GM23338 (cell line): Measurements from ENCODE around the gene DGCR8. TPM values are rescaled to one million over a fixed set of nuclear protein-coding genes. Genes with fewer than 3 reads are reported as not detected.

Source experiments
- ATAC-seq: fragments of 200-7000 bp; cut with Tn5 transposase; 3 replicates; pipeline ENCODE4 v1.9.1; 2020
- DNase-seq: peaks from one replicate; pipeline ENCODE4 v3.0.0-alpha.2; 2015; ENCODE audit warnings: low spot score
- H2AFZ ChIP-seq: fragments of 200-600 bp; sonication (generic); 2 replicates; pipeline ENCODE4 v1.8.0; 2016; ENCODE audit warnings: antibody characterized with exemption, mild to moderate bottlenecking, moderate library complexity
- H3F3A ChIP-seq: fragments of 200-600 bp; sonication (generic); replicated peaks from 2 replicates; pipeline ENCODE4 v1.8.0; 2017; ENCODE audit warnings: antibody characterized with exemption, mixed run types, low read depth
- H3K27ac ChIP-seq: fragments of 200-600 bp; sonication (generic); 2 replicates; pipeline ENCODE4 v1.6.1; 2016; ENCODE audit warnings: low read depth
- H3K27me3 ChIP-seq: fragments of 200-600 bp; sonication (generic); 2 replicates; pipeline ENCODE4 v1.8.0; 2016; ENCODE audit warnings: mild to moderate bottlenecking, mixed run types, moderate library complexity; ENCODE audit not compliant: insufficient read depth
- H3K36me3 ChIP-seq: fragments of 200-600 bp; sonication (generic); 2 replicates; pipeline ENCODE4 v1.8.0; 2016; ENCODE audit warnings: mild to moderate bottlenecking; ENCODE audit not compliant: insufficient read depth
- H3K4me1 ChIP-seq: fragments of 200-600 bp; sonication (generic); 2 replicates; pipeline ENCODE4 v1.8.0; 2016; ENCODE audit warnings: mild to moderate bottlenecking, moderate library complexity; ENCODE audit not compliant: insufficient read depth
- H3K4me2 ChIP-seq: fragments of 200-600 bp; sonication (generic); 2 replicates; pipeline ENCODE4 v1.7.1; 2017; ENCODE audit warnings: mixed run types
- H3K4me3 ChIP-seq: fragments of 200-600 bp; sonication (generic); 2 replicates; pipeline ENCODE4 v1.6.1; 2016; ENCODE audit warnings: mixed run types
- H3K79me2 ChIP-seq: fragments of 200-600 bp; sonication (generic); replicated peaks from 2 replicates; pipeline ENCODE4 v1.8.0; 2017; ENCODE audit warnings: mild to moderate bottlenecking; ENCODE audit not compliant: insufficient read depth
- H3K9me2 ChIP-seq: fragments of 200-600 bp; sonication (generic); 2 replicates; pipeline ENCODE4 v1.8.0; 2017; ENCODE audit not compliant: insufficient read depth
- H4K20me1 ChIP-seq: fragments of 200-600 bp; sonication (generic); replicated peaks from 2 replicates; pipeline ENCODE4 v1.8.0; 2017; ENCODE audit warnings: mild to moderate bottlenecking; ENCODE audit not compliant: insufficient read depth
- H3K27ac Mint-ChIP-seq: 2 replicates; pipeline ENCODE4 v1.8.0; 2020; ENCODE audit warnings: inconsistent platforms, mild to moderate bottlenecking, moderate library complexity, mixed read lengths
- H3K27me3 Mint-ChIP-seq: 3 replicates; pipeline ENCODE4 v1.8.0; 2022; ENCODE audit warnings: low read depth, mild to moderate bottlenecking, moderate library complexity, mixed read lengths, inconsistent platforms; ENCODE audit not compliant: insufficient read depth, poor library complexity
- H3K36me3 Mint-ChIP-seq: 3 replicates; pipeline ENCODE4 v1.8.0; 2021; ENCODE audit warnings: low read depth, mild to moderate bottlenecking, inconsistent platforms, moderate library complexity, mixed read lengths
- H3K4me1 Mint-ChIP-seq: 3 replicates; pipeline ENCODE4 v1.8.0; 2020; ENCODE audit warnings: mild to moderate bottlenecking, inconsistent platforms, mixed read lengths
- H3K4me3 Mint-ChIP-seq: 3 replicates; pipeline ENCODE4 v1.8.0; 2021; ENCODE audit warnings: moderate library complexity, mild to moderate bottlenecking, inconsistent platforms, mixed read lengths
- H3K9me3 Mint-ChIP-seq: 3 replicates; pipeline ENCODE4 v1.8.0; 2020; ENCODE audit warnings: moderate library complexity, mild to moderate bottlenecking, inconsistent platforms, mixed read lengths
- CREB1 ChIP-seq: fragments of 250-450 bp; sonication (Bioruptor Pico); IDR thresholded peaks from 2 replicates; pipeline ENCODE4 v1.5.0; 2020; ENCODE audit warnings: low read depth, mild to moderate bottlenecking, moderate library complexity
- EZH2 ChIP-seq: fragments of 200-600 bp; sonication (generic); IDR thresholded peaks from one replicate; pipeline ENCODE4 v1.8.0; 2017; ENCODE audit warnings: antibody characterized with exemption, mild to moderate bottlenecking, low read depth; ENCODE audit not compliant: unreplicated experiment
- EZH2phosphoT487 ChIP-seq: fragments of 200-600 bp; sonication (generic); IDR thresholded peaks from one replicate; pipeline ENCODE4 v1.8.1; 2018; ENCODE audit warnings: antibody characterized with exemption; ENCODE audit not compliant: unreplicated experiment
- JUNB ChIP-seq: IDR thresholded peaks from one replicate; pipeline ENCODE4 v1.6.1; 2016; ENCODE audit warnings: antibody characterized with exemption; ENCODE audit not compliant: unreplicated experiment
- NANOG ChIP-seq: IDR thresholded peaks from 2 replicates; pipeline ENCODE4 v1.6.1; 2016; ENCODE audit warnings: antibody characterized with exemption, borderline replicate concordance
- POLR2AphosphoS5 ChIP-seq: IDR thresholded peaks from 2 replicates; pipeline ENCODE4 v1.6.1; 2016; ENCODE audit warnings: antibody characterized with exemption, low read depth
- REST ChIP-seq: IDR thresholded peaks from one replicate; pipeline ENCODE4 v1.6.1; 2018; ENCODE audit warnings: antibody characterized with exemption; ENCODE audit not compliant: unreplicated experiment
- STAT1 ChIP-seq: IDR thresholded peaks from one replicate; pipeline ENCODE4 v1.6.1; 2016; ENCODE audit warnings: antibody characterized with exemption; ENCODE audit not compliant: unreplicated experiment
- ZNF114 ChIP-seq: fragments of 250-450 bp; sonication (Bioruptor Pico); IDR thresholded peaks from 2 replicates; pipeline ENCODE4 v1.5.0; 2020; ENCODE audit warnings: mild to moderate bottlenecking, moderate library complexity
- ZNF331 ChIP-seq: fragments of 250-450 bp; sonication (Bioruptor Pico); IDR thresholded peaks from 2 replicates; pipeline ENCODE4 v1.5.0; 2020; ENCODE audit warnings: low read depth, mild to moderate bottlenecking, moderate library complexity
- polyA plus RNA-seq: library from polyadenylated mRNA; unstranded; fragments of >200 nt; fragmentation: Nextera tagmentation; extraction: Ambion mirVana; gene quantifications from 2 replicates; pipeline ENCODE4 v1.2.1, GENCODE V29; 2016
- total RNA-seq: library from RNA; depleted of rRNA; stranded (reverse); fragments of >200 nt; shearing (Covaris generic); gene quantifications from 2 replicates; pipeline ENCODE4 v1.2.3, GENCODE V29; 2014
- TF ChIP-seq, protein P1 (sequence below): IDR thresholded peaks from 2 replicates; pipeline ENCODE4 v1.6.1; 2016; ENCODE audit warnings: antibody characterized with exemption
- TF ChIP-seq, protein P2 (sequence below), 2 experiments: fragments of 200-600 bp in 1 of 2; sonication (generic) in 1 of 2; conservative IDR thresholded peaks; 2 replicates each; pipeline versions ENCODE4 v1.5.1 to v1.6.1; 2016 to 2017; ENCODE audit warnings: antibody characterized with exemption in 2 of 2, low read depth in 2 of 2, mild to moderate bottlenecking in 2 of 2, moderate library complexity in 1 of 2
- TF ChIP-seq, protein P3 (sequence below): fragments of 250-450 bp; sonication (Bioruptor Pico); IDR thresholded peaks from 2 replicates; pipeline ENCODE4 v1.5.0; 2020; ENCODE audit warnings: mild to moderate bottlenecking, moderate library complexity

Gene DGCR8
- total and polyA plus RNA-seq, 2 experiments from 2014 or later: 12.2 to 48.9 TPM

DNA sequence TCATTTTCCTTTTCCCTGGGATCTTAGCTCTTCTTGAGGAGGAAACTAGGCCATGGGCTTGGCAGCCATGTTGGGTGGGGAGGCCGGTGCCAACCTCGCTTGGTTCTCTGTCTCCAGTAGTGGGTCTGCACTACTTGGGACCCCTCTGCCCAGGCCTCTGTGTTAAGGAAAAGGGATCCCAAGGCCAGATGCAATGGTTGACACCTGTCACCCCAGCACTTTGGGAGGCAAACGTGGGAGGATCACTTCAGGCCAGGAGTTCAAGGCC is 49.6 kb downstream of the DGCR8 start:
- Mint-ChIP-seq H3K4me1 (peaks cover 2% of the 10 kb centered on the region; the same call in 1 of the 3 replicates), H3K4me3 (no peak overlapping the region), H3K36me3 (peaks cover 38% of the 10 kb centered on the region), H3K27ac (no peak overlapping the region), H3K9me3 (no peaks in the 10 kb centered on the region), H3K27me3 (peaks cover 17% of the 10 kb centered on the region)
- Histone ChIP-seq H3K4me2 (no peak overlapping the region), H3K36me3 (peaks cover 13% of the 10 kb centered on the region; the same call in 1 of the 2 replicates), H3K27me3 (no peaks in the 10 kb centered on the region), H3K79me2 (peaks cover 17% of the 10 kb centered on the region), H4K20me1 (peaks cover 8% of the 10 kb centered on the region), H3F3A (peaks cover 44% of the 10 kb centered on the region), H3K4me3 (no peak overlapping the region), H3K4me1 (no peaks in the 10 kb centered on the region; the same call in 1 of the 2 replicates), H2AFZ (no peak overlapping the region), H3K9me2 (no peaks in the 10 kb centered on the region), H3K27ac (no peak overlapping the region)
- no peak for ATAC-seq
- TF ChIP-seq EZH2 (no peak), NANOG (no peak), CREB1 (CRISPR knock-in tag) (no peak), EZH2phosphoT487 (no peak), POLR2AphosphoS5 (no peak), JUNB (no peak), ZNF114 (CRISPR knock-in tag) (no peak), ZNF331 (CRISPR knock-in tag) (no peak), STAT1 (no peak), REST (no peak)
- TF ChIP-seq, protein P1, sequence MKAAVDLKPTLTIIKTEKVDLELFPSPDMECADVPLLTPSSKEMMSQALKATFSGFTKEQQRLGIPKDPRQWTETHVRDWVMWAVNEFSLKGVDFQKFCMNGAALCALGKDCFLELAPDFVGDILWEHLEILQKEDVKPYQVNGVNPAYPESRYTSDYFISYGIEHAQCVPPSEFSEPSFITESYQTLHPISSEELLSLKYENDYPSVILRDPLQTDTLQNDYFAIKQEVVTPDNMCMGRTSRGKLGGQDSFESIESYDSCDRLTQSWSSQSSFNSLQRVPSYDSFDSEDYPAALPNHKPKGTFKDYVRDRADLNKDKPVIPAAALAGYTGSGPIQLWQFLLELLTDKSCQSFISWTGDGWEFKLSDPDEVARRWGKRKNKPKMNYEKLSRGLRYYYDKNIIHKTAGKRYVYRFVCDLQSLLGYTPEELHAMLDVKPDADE: no peak
- TF ChIP-seq, protein P2, sequence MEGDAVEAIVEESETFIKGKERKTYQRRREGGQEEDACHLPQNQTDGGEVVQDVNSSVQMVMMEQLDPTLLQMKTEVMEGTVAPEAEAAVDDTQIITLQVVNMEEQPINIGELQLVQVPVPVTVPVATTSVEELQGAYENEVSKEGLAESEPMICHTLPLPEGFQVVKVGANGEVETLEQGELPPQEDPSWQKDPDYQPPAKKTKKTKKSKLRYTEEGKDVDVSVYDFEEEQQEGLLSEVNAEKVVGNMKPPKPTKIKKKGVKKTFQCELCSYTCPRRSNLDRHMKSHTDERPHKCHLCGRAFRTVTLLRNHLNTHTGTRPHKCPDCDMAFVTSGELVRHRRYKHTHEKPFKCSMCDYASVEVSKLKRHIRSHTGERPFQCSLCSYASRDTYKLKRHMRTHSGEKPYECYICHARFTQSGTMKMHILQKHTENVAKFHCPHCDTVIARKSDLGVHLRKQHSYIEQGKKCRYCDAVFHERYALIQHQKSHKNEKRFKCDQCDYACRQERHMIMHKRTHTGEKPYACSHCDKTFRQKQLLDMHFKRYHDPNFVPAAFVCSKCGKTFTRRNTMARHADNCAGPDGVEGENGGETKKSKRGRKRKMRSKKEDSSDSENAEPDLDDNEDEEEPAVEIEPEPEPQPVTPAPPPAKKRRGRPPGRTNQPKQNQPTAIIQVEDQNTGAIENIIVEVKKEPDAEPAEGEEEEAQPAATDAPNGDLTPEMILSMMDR (conservative IDR thresholded peaks at IDR 0.05; ENCODE audit: low read depth in 2 of 2): no peak
- TF ChIP-seq, protein P3, sequence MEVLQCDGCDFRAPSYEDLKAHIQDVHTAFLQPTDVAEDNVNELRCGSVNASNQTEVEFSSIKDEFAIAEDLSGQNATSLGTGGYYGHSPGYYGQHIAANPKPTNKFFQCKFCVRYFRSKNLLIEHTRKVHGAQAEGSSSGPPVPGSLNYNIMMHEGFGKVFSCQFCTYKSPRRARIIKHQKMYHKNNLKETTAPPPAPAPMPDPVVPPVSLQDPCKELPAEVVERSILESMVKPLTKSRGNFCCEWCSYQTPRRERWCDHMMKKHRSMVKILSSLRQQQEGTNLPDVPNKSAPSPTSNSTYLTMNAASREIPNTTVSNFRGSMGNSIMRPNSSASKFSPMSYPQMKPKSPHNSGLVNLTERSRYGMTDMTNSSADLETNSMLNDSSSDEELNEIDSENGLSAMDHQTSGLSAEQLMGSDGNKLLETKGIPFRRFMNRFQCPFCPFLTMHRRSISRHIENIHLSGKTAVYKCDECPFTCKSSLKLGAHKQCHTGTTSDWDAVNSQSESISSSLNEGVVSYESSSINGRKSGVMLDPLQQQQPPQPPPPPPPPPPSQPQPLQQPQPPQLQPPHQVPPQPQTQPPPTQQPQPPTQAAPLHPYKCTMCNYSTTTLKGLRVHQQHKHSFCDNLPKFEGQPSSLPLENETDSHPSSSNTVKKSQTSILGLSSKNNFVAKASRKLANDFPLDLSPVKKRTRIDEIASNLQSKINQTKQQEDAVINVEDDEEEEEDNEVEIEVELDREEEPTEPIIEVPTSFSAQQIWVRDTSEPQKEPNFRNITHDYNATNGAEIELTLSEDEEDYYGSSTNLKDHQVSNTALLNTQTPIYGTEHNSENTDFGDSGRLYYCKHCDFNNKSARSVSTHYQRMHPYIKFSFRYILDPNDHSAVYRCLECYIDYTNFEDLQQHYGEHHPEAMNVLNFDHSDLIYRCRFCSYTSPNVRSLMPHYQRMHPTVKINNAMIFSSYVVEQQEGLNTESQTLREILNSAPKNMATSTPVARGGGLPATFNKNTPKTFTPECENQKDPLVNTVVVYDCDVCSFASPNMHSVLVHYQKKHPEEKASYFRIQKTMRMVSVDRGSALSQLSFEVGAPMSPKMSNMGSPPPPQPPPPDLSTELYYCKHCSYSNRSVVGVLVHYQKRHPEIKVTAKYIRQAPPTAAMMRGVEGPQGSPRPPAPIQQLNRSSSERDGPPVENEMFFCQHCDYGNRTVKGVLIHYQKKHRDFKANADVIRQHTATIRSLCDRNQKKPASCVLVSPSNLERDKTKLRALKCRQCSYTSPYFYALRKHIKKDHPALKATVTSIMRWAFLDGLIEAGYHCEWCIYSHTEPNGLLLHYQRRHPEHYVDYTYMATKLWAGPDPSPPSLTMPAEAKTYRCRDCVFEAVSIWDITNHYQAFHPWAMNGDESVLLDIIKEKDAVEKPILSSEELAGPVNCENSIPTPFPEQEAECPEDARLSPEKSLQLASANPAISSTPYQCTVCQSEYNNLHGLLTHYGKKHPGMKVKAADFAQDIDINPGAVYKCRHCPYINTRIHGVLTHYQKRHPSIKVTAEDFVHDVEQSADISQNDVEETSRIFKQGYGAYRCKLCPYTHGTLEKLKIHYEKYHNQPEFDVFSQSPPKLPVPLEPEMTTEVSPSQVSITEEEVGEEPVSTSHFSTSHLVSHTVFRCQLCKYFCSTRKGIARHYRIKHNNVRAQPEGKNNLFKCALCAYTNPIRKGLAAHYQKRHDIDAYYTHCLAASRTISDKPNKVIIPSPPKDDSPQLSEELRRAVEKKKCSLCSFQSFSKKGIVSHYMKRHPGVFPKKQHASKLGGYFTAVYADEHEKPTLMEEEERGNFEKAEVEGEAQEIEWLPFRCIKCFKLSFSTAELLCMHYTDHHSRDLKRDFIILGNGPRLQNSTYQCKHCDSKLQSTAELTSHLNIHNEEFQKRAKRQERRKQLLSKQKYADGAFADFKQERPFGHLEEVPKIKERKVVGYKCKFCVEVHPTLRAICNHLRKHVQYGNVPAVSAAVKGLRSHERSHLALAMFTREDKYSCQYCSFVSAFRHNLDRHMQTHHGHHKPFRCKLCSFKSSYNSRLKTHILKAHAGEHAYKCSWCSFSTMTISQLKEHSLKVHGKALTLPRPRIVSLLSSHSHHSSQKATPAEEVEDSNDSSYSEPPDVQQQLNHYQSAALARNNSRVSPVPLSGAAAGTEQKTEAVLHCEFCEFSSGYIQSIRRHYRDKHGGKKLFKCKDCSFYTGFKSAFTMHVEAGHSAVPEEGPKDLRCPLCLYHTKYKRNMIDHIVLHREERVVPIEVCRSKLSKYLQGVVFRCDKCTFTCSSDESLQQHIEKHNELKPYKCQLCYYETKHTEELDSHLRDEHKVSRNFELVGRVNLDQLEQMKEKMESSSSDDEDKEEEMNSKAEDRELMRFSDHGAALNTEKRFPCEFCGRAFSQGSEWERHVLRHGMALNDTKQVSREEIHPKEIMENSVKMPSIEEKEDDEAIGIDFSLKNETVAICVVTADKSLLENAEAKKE: no peak
- no peak for DNase-seq
